ENCODE results near the gene PLTP.
"Not testable (repeated sequence)": the region's sequence is repeated elsewhere in the genome, so short reads cannot be mapped to it uniquely, and the experiment has no call there.

PLTP gene

GRCh38 chr20:45944151-45944964 lies 32.4 kb upstream of the PLTP start:
- no peak for DNase-seq

- no peak for DNase-seq
Observed at GRCh38 chr20:45943613-45944012, 31.7 kb upstream of the PLTP start.

GRCh38 chr20:45940469-45940868 lies 28.5 kb upstream of the PLTP start:
- DNase-seq: no peak

- DNase-seq: no peak
Observed at GRCh38 chr20:45940053-45940452, 28.1 kb upstream of the PLTP start.

- no peak for DNase-seq
Observed at GRCh38 chr20:45938727-45939438, 26.9 kb upstream of the PLTP start.

GRCh38 chr20:45937765-45938164 lies 25.8 kb upstream of the PLTP start:
- no peak for DNase-seq

GRCh38 chr20:45935416-45936046 lies 23.6 kb upstream of the PLTP start:
- DNase-seq: no peak

GRCh38 chr20:45934586-45935415 lies 22.8 kb upstream of the PLTP start, which contains the start of gene PCIF1:
Gene PCIF1 (plus strand): TSS chr20:45934683. CDS start chr20:45939000, 4,317 bp downstream.
- DNase-seq: peak; percentile 94

- DNase-seq: no peak
Observed at GRCh38 chr20:45934046-45934585, 22.2 kb upstream of the PLTP start.

GRCh38 chr20:45933266-45934045 lies 21.5 kb upstream of the PLTP start:
- DNase-seq: peak; percentile 75

- DNase-seq: not testable (repeated sequence)
Observed at GRCh38 chr20:45931680-45932079, 19.7 kb upstream of the PLTP start.

- no peak for DNase-seq
Observed at GRCh38 chr20:45927071-45927878, 15.3 kb upstream of the PLTP start.

- no peak for DNase-seq
Observed at GRCh38 chr20:45926731-45927070, 14.7 kb upstream of the PLTP start.

- DNase-seq: no peak
Observed at GRCh38 chr20:45925821-45926506, 14.0 kb upstream of the PLTP start.

GRCh38 chr20:45924391-45925261 lies 12.7 kb upstream of the PLTP start:
- DNase-seq: peak; percentile 31

GRCh38 chr20:45921337-45922189 lies 9.6 kb upstream of the PLTP start:
- DNase-seq: no peak

GRCh38 chr20:45920462-45921336 lies 8.7 kb upstream of the PLTP start:
- DNase-seq: no peak

Measured in NCI-H510A (cell line).